HepG2 (cell line): ENCODE data around the gene MEGF11. TPM values are rescaled to one million over a fixed set of nuclear protein-coding genes. Genes with fewer than 3 reads are reported as not detected.

Source experiments
- ATAC-seq: fragments of 200-7000 bp; cut with Tn5 transposase; 3 replicates; pipeline ENCODE4 v1.9.1; 2020; ENCODE audit warnings: mild to moderate bottlenecking, moderate library complexity
- BruUV-seq: library from RNA; stranded (reverse); fragments of 400-500 nt; replicated peaks from 2 replicates; lab custom pipeline; 2021; lab: Mats Ljungman, UMichigan
- CTCF ChIA-PET: fragments of 300-600 bp; formaldehyde crosslinking; extraction: SDS; loops from one replicate; lab custom pipeline; 2021; ENCODE audit warnings: low total read pairs, inconsistent platforms, low intra/inter-chr PET ratio; lab: Yijun Ruan, JAX
- POLR2A ChIA-PET: fragments of 350-600 bp; sonication (Branson Sonifier 250); formaldehyde crosslinking; loops from one replicate; lab custom pipeline; 2020; ENCODE audit warnings: antibody characterized with exemption, inconsistent platforms; lab: Yijun Ruan, JAX
- DNase-seq: peaks from one replicate; pipeline ENCODE4 v3.0.0-alpha.2; 2015; ENCODE audit warnings: low spot score
- FAIRE-seq: peaks from 3 replicates; lab custom pipeline; 2011; peaks lifted over from hg19 to GRCh38; lab: Jason Lieb, UNC
- H2AFZ ChIP-seq: one replicate; pipeline ENCODE4 v1.6.1; 2011; ENCODE audit warnings: low read length, inconsistent platforms
- H3K27ac ChIP-seq: fragments of 300-600 bp; 3 replicates; pipeline ENCODE4 v1.8.0; 2011; ENCODE audit warnings: mixed run types, mild to moderate bottlenecking, mixed read lengths, low read length, inconsistent platforms; ENCODE audit not compliant: insufficient read depth; ENCODE audit errors: extremely low read length
- H3K27me3 ChIP-seq, 2 experiments: fragments of 200-600 bp in 1 of 2; 2 replicates in 1 of 2; 3 replicates in 1 of 2; pipeline versions ENCODE4 v1.6.0 to v1.8.0; 2011; ENCODE audit warnings: low read length in 2 of 2, mild to moderate bottlenecking in 2 of 2, moderate library complexity in 2 of 2, inconsistent platforms in 1 of 2; ENCODE audit not compliant: insufficient read depth in 2 of 2, control insufficient read depth in 1 of 2
- H3K36me3 ChIP-seq, 2 experiments: fragments of 200-600 bp in 1 of 2; replicated peaks in 1 of 2; 2 replicates in 1 of 2; 3 replicates in 1 of 2; pipeline versions ENCODE4 v1.5.1 to v1.8.0; 2011; ENCODE audit warnings: low read length in 2 of 2, inconsistent platforms in 1 of 2; ENCODE audit not compliant: insufficient read depth in 2 of 2, control insufficient read depth in 1 of 2
- H3K4me1 ChIP-seq: 2 replicates; pipeline ENCODE4 v1.5.1; 2012; ENCODE audit warnings: low read length, inconsistent platforms; ENCODE audit not compliant: insufficient read depth
- H3K4me2 ChIP-seq: 2 replicates; pipeline ENCODE4 v1.6.0; 2011; ENCODE audit warnings: low read depth, low read length, inconsistent platforms
- H3K4me3 ChIP-seq, 3 experiments: fragments of 200-600 bp in 1 of 3; sonication (generic), shearing (Covaris generic) in 1 of 3; replicated peaks in 1 of 3; 2 replicates each; pipeline ENCODE4 v1.5.1; 2011 to 2016; ENCODE audit warnings: low read length in 3 of 3, inconsistent platforms in 2 of 3, low read depth in 2 of 3, mild to moderate bottlenecking in 2 of 3, control low read depth in 1 of 3, mixed read lengths in 1 of 3; ENCODE audit not compliant: insufficient read depth in 1 of 3
- H3K79me2 ChIP-seq: one replicate; pipeline ENCODE4 v1.6.1; 2011; ENCODE audit warnings: low read length, inconsistent platforms; ENCODE audit not compliant: insufficient read depth
- H3K9ac ChIP-seq: 2 replicates; pipeline ENCODE4 v1.6.0; 2011; ENCODE audit warnings: mild to moderate bottlenecking, low read depth, low read length, inconsistent platforms; ENCODE audit not compliant: insufficient read depth
- H3K9me3 ChIP-seq: 2 replicates; pipeline ENCODE4 v1.5.1; 2012; ENCODE audit warnings: mild to moderate bottlenecking, low read length
- H4K20me1 ChIP-seq: 2 replicates; pipeline ENCODE4 v1.6.0; 2011; ENCODE audit warnings: inconsistent platforms, mild to moderate bottlenecking, low read length, moderate library complexity; ENCODE audit not compliant: insufficient read depth
- CENPX ChIP-seq: sonication (generic); formaldehyde crosslinking; IDR thresholded peaks from 2 replicates; pipeline ENCODE4 v1.9.0; 2021; ENCODE audit warnings: mild to moderate bottlenecking, missing genetic modification reagents, moderate library complexity
- NFE2L2 ChIP-seq: fragments of 150-350 bp; IDR thresholded peaks from 2 replicates; pipeline ENCODE4 v1.6.1; 2014; ENCODE audit warnings: low read length
- RARA ChIP-seq: IDR thresholded peaks from 2 replicates; pipeline ENCODE4 v1.6.1; 2016; ENCODE audit warnings: missing genetic modification reagents, missing compliant biosample characterization
- SCMH1 ChIP-seq: sonication (generic); formaldehyde crosslinking; IDR thresholded peaks from 2 replicates; pipeline ENCODE4 v1.9.0; 2021; ENCODE audit warnings: missing genetic modification reagents, mild to moderate bottlenecking, borderline replicate concordance
- ZBTB1 ChIP-seq: sonication (generic); formaldehyde crosslinking; IDR thresholded peaks from 2 replicates; pipeline ENCODE4 v1.4.0; 2020; ENCODE audit warnings: missing genetic modification reagents, borderline replicate concordance
- ZNF124 ChIP-seq: sonication (generic); formaldehyde crosslinking; IDR thresholded peaks from 2 replicates; pipeline ENCODE4 v1.4.0; 2020; ENCODE audit warnings: missing genetic modification reagents
- ZNF232 ChIP-seq: sonication (generic); formaldehyde crosslinking; IDR thresholded peaks from 2 replicates; pipeline ENCODE4 v1.4.0; 2020; ENCODE audit warnings: missing genetic modification reagents, borderline replicate concordance
- ZNF264 ChIP-seq: sonication (generic); formaldehyde crosslinking; IDR thresholded peaks from 2 replicates; pipeline ENCODE4 v1.4.0; 2020; ENCODE audit warnings: missing genetic modification reagents
- WGBS: methylation state at CpG from one replicate; pipeline ENCODE4 v1.1.6; 2017; ENCODE audit warnings: low lambda C conversion rate; 5-methylcytosine and 5-hydroxymethylcytosine counted together
- in situ Hi-C: cut with HindIII; loops from 2 replicates; pipeline ENCODE4 v1.10.0; 2017; ENCODE audit warnings: low pct_unique_long_range_greater_than_20kb; ENCODE audit not compliant: extremely low pct_ligation_motif_present
- intact Hi-C: fragments of 100-400 bp; cut with micrococcal nuclease; formaldehyde crosslinking; loops from one replicate; pipeline ENCODE4 v1.10.0; 2022; ENCODE audit not compliant: unreplicated experiment
- polyA plus RNA-seq, 8 experiments: library from polyadenylated mRNA; depleted of rRNA in 3 of 8; stranded (reverse) in 7 of 8; unstranded in 1 of 8; fragments of >200 nt; fragmentation: Illumina TruSeq in 4 of 8; extraction: Trizol in 4 of 8; gene quantifications; 2 replicates each; pipeline versions ENCODE4 v1.2.1 to v1.2.3, GENCODE V29; 2011 to 2016; ENCODE audit warnings: low read depth in 4 of 8, missing spikeins in 1 of 8, mixed read lengths in 1 of 8; ENCODE audit not compliant: insufficient read depth in 1 of 8
- total RNA-seq, 5 experiments: library from RNA; depleted of rRNA; stranded (reverse); fragments of >200 nt; fragmentation: Illumina TruSeq; extraction: Trizol; gene quantifications; 2 replicates each; pipeline ENCODE4 v1.2.3, GENCODE V29; 2016; ENCODE audit warnings: low read depth in 1 of 5
- TF ChIP-seq, protein P1 (sequence below): sonication (generic); formaldehyde crosslinking; IDR thresholded peaks from 2 replicates; pipeline ENCODE4 v1.9.0; 2022; ENCODE audit warnings: missing genetic modification reagents, mild to moderate bottlenecking, borderline replicate concordance
- TF ChIP-seq, protein P2 (sequence below): sonication (generic); formaldehyde crosslinking; IDR thresholded peaks from 2 replicates; pipeline ENCODE4 v1.5.0; 2020; ENCODE audit warnings: missing genetic modification reagents
- TF ChIP-seq, protein P3 (sequence below): IDR thresholded peaks from 2 replicates; pipeline ENCODE4 v1.6.1; 2018; ENCODE audit warnings: missing genetic modification reagents
- TF ChIP-seq, protein P4 (sequence below): sonication (generic); formaldehyde crosslinking; conservative IDR thresholded peaks from 2 replicates; pipeline ENCODE4 v1.8.0; 2022; ENCODE audit warnings: mild to moderate bottlenecking, moderate library complexity, missing genetic modification reagents
- TF ChIP-seq, protein P5 (sequence below): IDR thresholded peaks from 2 replicates; pipeline ENCODE4 v1.6.1; 2016; ENCODE audit warnings: mild to moderate bottlenecking, missing biosample characterization, missing genetic modification reagents

The MEGF11 gene
- total and polyA plus RNA-seq, 2 of the 13 experiments (the other 11 are each of a cell fraction or from before 2014, with no cell fraction given), result not detected

DNA sequence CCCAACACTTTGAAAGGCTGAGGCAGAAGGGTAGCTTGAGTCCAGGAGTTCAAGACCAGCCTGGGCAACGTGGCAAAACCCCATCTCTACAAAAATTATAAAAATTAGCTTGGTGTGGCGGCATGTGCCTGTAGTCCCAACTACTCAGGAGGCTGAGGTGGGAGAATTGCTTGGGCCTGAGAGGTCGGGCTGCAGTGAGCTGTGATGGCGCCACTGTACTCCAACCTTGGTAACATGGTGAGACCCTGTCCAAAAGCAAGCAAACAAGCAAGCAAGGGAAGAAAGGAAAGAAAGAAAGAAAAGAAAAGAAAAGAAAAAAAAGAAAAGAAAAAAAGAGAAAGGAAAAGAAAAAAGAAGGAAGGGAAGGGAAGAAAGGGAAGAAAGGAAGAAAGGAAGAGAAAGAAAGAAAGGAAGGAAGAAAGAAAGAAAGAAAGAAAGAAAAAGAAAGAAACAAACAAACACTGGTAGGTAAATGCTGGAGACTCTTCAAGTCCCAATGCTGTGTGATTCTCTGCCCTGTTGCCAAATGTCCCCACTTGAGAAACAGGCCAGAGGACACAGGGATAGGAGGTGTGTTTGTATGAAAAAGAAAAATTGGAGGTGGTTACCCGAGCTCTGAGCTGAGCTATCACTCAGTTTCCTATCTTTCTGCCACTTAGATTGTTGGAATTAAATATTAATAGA, 263.1 kb downstream of the MEGF11 start:
- ChIA-PET CTCF (no interaction called here), POLR2A (no interaction called here)
- Histone ChIP-seq H3K27ac (no peak overlapping the region), H3K27me3 (peaks cover 7 to 24% of the 10 kb centered on the region in 2 experiments; a peak in 3 of 5 replicates), H4K20me1 (no peaks in the 10 kb centered on the region), H3K9me3 (no peaks in the 10 kb centered on the region), H3K4me3 (no peak overlapping the region), H2AFZ (no peak overlapping the region), H3K4me1 (no peaks in the 10 kb centered on the region), H3K36me3 (no peaks in the 10 kb centered on the region), H3K9ac (no peak overlapping the region), H3K79me2 (no peaks in the 10 kb centered on the region), H3K4me2 (no peak overlapping the region)
- ATAC-seq, result no peak
- BruUV-seq, result no TSS peak
- TF ChIP-seq ZBTB1 (CRISPR knock-in tag), result no peak
- no peak for TF ChIP-seq ZNF124 (CRISPR knock-in tag)
- no peak for TF ChIP-seq ZNF264
- TF ChIP-seq, protein P1, sequence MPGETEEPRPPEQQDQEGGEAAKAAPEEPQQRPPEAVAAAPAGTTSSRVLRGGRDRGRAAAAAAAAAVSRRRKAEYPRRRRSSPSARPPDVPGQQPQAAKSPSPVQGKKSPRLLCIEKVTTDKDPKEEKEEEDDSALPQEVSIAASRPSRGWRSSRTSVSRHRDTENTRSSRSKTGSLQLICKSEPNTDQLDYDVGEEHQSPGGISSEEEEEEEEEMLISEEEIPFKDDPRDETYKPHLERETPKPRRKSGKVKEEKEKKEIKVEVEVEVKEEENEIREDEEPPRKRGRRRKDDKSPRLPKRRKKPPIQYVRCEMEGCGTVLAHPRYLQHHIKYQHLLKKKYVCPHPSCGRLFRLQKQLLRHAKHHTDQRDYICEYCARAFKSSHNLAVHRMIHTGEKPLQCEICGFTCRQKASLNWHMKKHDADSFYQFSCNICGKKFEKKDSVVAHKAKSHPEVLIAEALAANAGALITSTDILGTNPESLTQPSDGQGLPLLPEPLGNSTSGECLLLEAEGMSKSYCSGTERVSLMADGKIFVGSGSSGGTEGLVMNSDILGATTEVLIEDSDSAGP (CRISPR knock-in tag), result no peak
- no peak for TF ChIP-seq NFE2L2
- in situ Hi-C loops, result no loop called here
- WGBS, result 12% methylated on average over 5 of the region's 5 CpGs
- no peak for DNase-seq
- intact Hi-C loops, result no loop called here
- FAIRE-seq, result no peak

DNA sequence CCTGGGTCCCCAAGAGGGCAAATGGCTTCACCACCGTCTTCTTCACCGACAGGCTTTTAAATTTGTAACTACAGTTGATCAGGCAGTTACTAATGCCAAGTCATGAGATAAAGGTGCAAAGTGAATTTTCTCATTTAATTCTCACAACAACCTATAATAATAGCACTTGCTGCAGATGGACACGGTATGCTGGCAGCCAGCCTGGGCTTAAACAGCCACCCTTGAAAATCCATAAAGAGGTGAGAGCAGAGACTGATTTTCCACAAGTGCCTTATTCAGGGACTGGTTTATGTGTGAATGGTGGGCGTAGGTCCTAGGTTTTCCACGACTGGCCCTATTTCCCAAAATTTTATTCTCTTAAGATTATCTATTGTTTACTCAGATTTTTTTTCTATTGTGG, 266.4 kb downstream of the MEGF11 start:
- WGBS, result 1% methylated on average over 5 of the region's 5 CpGs
- ChIA-PET POLR2A (no interaction called here), CTCF (no interaction called here)
- ATAC-seq, result no peak
- no peak overlapping the region for H3K4me2 ChIP-seq
- no peaks in the 10 kb centered on the region for H3K36me3 ChIP-seq
- in situ Hi-C loops, result no loop called here
- no peak for DNase-seq
- intact Hi-C loops, result no loop called here
- BruUV-seq, result no TSS peak
- FAIRE-seq, result no peak
- H3K79me2 ChIP-seq, result no peaks in the 10 kb centered on the region
- H3K9me3 ChIP-seq, result no peaks in the 10 kb centered on the region
- no peak overlapping the region for H3K27ac ChIP-seq
- H4K20me1 ChIP-seq, result no peaks in the 10 kb centered on the region
- H3K9ac ChIP-seq, result no peak overlapping the region
- no peaks in the 10 kb centered on the region for H3K4me1 ChIP-seq
- no peak overlapping the region for H3K4me3 ChIP-seq
- H3K27me3 ChIP-seq, result peaks cover 6 to 25% of the 10 kb centered on the region in 2 experiments; a peak in 4 of 5 replicates
- no peak overlapping the region for H2AFZ ChIP-seq
- TF ChIP-seq CENPX (CRISPR knock-in tag) (no peak), RARA (no peak), ZNF232 (no peak), SCMH1 (no peak)
- TF ChIP-seq, protein P2, sequence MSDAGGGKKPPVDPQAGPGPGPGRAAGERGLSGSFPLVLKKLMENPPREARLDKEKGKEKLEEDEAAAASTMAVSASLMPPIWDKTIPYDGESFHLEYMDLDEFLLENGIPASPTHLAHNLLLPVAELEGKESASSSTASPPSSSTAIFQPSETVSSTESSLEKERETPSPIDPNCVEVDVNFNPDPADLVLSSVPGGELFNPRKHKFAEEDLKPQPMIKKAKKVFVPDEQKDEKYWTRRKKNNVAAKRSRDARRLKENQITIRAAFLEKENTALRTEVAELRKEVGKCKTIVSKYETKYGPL (CRISPR knock-in tag), result no peak
- TF ChIP-seq, protein P3, sequence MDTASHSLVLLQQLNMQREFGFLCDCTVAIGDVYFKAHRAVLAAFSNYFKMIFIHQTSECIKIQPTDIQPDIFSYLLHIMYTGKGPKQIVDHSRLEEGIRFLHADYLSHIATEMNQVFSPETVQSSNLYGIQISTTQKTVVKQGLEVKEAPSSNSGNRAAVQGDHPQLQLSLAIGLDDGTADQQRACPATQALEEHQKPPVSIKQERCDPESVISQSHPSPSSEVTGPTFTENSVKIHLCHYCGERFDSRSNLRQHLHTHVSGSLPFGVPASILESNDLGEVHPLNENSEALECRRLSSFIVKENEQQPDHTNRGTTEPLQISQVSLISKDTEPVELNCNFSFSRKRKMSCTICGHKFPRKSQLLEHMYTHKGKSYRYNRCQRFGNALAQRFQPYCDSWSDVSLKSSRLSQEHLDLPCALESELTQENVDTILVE (CRISPR knock-in tag), result no peak
- TF ChIP-seq, protein P4, sequence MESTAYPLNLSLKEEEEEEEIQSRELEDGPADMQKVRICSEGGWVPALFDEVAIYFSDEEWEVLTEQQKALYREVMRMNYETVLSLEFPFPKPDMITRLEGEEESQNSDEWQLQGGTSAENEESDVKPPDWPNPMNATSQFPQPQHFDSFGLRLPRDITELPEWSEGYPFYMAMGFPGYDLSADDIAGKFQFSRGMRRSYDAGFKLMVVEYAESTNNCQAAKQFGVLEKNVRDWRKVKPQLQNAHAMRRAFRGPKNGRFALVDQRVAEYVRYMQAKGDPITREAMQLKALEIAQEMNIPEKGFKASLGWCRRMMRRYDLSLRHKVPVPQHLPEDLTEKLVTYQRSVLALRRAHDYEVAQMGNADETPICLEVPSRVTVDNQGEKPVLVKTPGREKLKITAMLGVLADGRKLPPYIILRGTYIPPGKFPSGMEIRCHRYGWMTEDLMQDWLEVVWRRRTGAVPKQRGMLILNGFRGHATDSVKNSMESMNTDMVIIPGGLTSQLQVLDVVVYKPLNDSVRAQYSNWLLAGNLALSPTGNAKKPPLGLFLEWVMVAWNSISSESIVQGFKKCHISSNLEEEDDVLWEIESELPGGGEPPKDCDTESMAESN (CRISPR knock-in tag), result no peak
- TF ChIP-seq, protein P5, sequence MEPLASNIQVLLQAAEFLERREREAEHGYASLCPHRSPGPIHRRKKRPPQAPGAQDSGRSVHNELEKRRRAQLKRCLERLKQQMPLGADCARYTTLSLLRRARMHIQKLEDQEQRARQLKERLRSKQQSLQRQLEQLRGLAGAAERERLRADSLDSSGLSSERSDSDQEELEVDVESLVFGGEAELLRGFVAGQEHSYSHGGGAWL (CRISPR knock-in tag), result no peak
